Loucy (cell line): Measurements from ENCODE around the gene POLRMT.

ENCODE experiments used
- H2AFZ ChIP-seq: fragments of 200-600 bp; sonication (generic); 2 replicates; pipeline ENCODE4 v1.6.0; 2016; ENCODE audit warnings: antibody characterized with exemption, mild to moderate bottlenecking, low read length, moderate library complexity
- H3F3A ChIP-seq: fragments of 200-600 bp; 2 replicates; pipeline ENCODE4 v1.6.0; 2016; ENCODE audit warnings: antibody characterized with exemption, low read depth, mild to moderate bottlenecking
- H3K27me3 ChIP-seq: fragments of 200-600 bp; sonication (generic); 2 replicates; pipeline ENCODE4 v1.6.1; 2014; ENCODE audit warnings: low read length, mild to moderate bottlenecking; ENCODE audit not compliant: insufficient read depth, poor library complexity, severe bottlenecking
- H3K36me3 ChIP-seq: fragments of 200-600 bp; sonication (generic); 2 replicates; pipeline ENCODE4 v1.6.1; 2016; ENCODE audit warnings: low read length; ENCODE audit not compliant: insufficient read depth
- H3K4me1 ChIP-seq: fragments of 200-600 bp; sonication (generic); 2 replicates; pipeline ENCODE4 v1.5.1; 2014; ENCODE audit warnings: low read length, mild to moderate bottlenecking; ENCODE audit not compliant: insufficient read depth, poor library complexity, severe bottlenecking
- H3K4me2 ChIP-seq: fragments of 200-600 bp; sonication (generic); 2 replicates; pipeline ENCODE4 v1.6.0; 2014; ENCODE audit warnings: antibody characterized with exemption, low read length, low read depth, mild to moderate bottlenecking; ENCODE audit not compliant: poor library complexity, severe bottlenecking
- H3K4me3 ChIP-seq: fragments of 200-600 bp; sonication (generic); 2 replicates; pipeline ENCODE4 v1.5.1; 2014; ENCODE audit warnings: low read length, mild to moderate bottlenecking, mixed read lengths; ENCODE audit not compliant: poor library complexity, severe bottlenecking
- H3K79me2 ChIP-seq: fragments of 200-600 bp; sonication (generic); 2 replicates; pipeline ENCODE4 v1.6.1; 2014; ENCODE audit warnings: low read length; ENCODE audit not compliant: insufficient read depth
- H3K9ac ChIP-seq: fragments of 200-600 bp; sonication (generic); 2 replicates; pipeline ENCODE4 v1.6.0; 2014; ENCODE audit warnings: mild to moderate bottlenecking, low read depth, low read length, moderate library complexity; ENCODE audit not compliant: poor library complexity, severe bottlenecking
- H3K9me2 ChIP-seq: fragments of 200-600 bp; sonication (generic); replicated peaks from 2 replicates; pipeline ENCODE4 v1.6.1; 2016; ENCODE audit warnings: low read depth, low read length, mixed read lengths
- H3K9me3 ChIP-seq: fragments of 200-600 bp; sonication (generic); 2 replicates; pipeline ENCODE4 v1.6.1; 2014; ENCODE audit warnings: mild to moderate bottlenecking, antibody characterized with exemption, low read length, low read depth; ENCODE audit not compliant: insufficient read depth
- H4K20me1 ChIP-seq: fragments of 200-600 bp; sonication (generic); 2 replicates; pipeline ENCODE4 v1.6.0; 2014; ENCODE audit warnings: antibody characterized with exemption, low read length, mild to moderate bottlenecking; ENCODE audit not compliant: insufficient read depth, poor library complexity, severe bottlenecking
- CTCF ChIP-seq: fragments of 200-600 bp; sonication (generic); conservative IDR thresholded peaks from 2 replicates; pipeline ENCODE4 v1.5.1; 2014; ENCODE audit warnings: mild to moderate bottlenecking, antibody characterized with exemption, low read length
- EZH2phosphoT487 ChIP-seq: fragments of 200-600 bp; IDR thresholded peaks from 2 replicates; pipeline ENCODE4 v1.6.1; 2018; ENCODE audit warnings: antibody characterized with exemption, mild to moderate bottlenecking, moderate library complexity, borderline replicate concordance

POLRMT gene

GRCh38 chr19:618247-618619 lies 15.1 kb downstream of the POLRMT start:
- Histone ChIP-seq H3K79me2 (no peaks in the 10 kb centered on the region), H2AFZ (no peak overlapping the region), H3K9me2 (no peaks in the 10 kb centered on the region), H3K36me3 (peaks cover 14% of the 10 kb centered on the region; the same call in 1 of the 2 replicates), H3K4me1 (no peaks in the 10 kb centered on the region), H3K4me2 (no peak overlapping the region), H3K4me3 (no peak overlapping the region), H3K9ac (no peak overlapping the region), H4K20me1 (no peaks in the 10 kb centered on the region), H3F3A (no peaks in the 10 kb centered on the region), H3K27me3 (no peaks in the 10 kb centered on the region), H3K9me3 (no peaks in the 10 kb centered on the region)
- TF ChIP-seq EZH2phosphoT487 (no peak), CTCF (no peak)

GRCh38 chr19:617551-618246 lies 15.6 kb downstream of the POLRMT start:
- Histone ChIP-seq H3K27me3 (no peaks in the 10 kb centered on the region), H3K9ac (no peak overlapping the region), H3K36me3 (peaks cover 14% of the 10 kb centered on the region; the same call in 1 of the 2 replicates), H3K4me1 (no peaks in the 10 kb centered on the region), H4K20me1 (no peaks in the 10 kb centered on the region), H2AFZ (no peak overlapping the region), H3K4me3 (no peak overlapping the region), H3K4me2 (no peak overlapping the region), H3K79me2 (no peaks in the 10 kb centered on the region), H3F3A (no peaks in the 10 kb centered on the region), H3K9me2 (no peaks in the 10 kb centered on the region), H3K9me3 (no peaks in the 10 kb centered on the region)
- TF ChIP-seq EZH2phosphoT487 (no peak), CTCF (no peak)

- Histone ChIP-seq H3K4me1 (no peaks in the 10 kb centered on the region), H3K4me3 (no peak overlapping the region), H3K4me2 (no peak overlapping the region), H3K9ac (no peak overlapping the region), H3K36me3 (peaks cover 14% of the 10 kb centered on the region; the same call in 1 of the 2 replicates), H3F3A (no peaks in the 10 kb centered on the region), H3K9me3 (no peaks in the 10 kb centered on the region), H3K79me2 (no peaks in the 10 kb centered on the region), H2AFZ (no peak overlapping the region), H3K27me3 (no peaks in the 10 kb centered on the region), H3K9me2 (no peaks in the 10 kb centered on the region), H4K20me1 (no peaks in the 10 kb centered on the region)
- TF ChIP-seq EZH2phosphoT487 (no peak), CTCF (no peak)
Observed at GRCh38 chr19:616747-617526, 16.4 kb downstream of the POLRMT start.
